DND-41 (cell line): ENCODE measurements around the gene TMC7.

ENCODE experiments used
- ATAC-seq: fragments of 200-7000 bp; cut with Tn5 transposase; 3 replicates; pipeline ENCODE4 v1.9.1; 2021; ENCODE audit warnings: low read depth; ENCODE audit not compliant: insufficient read depth
- DNase-seq: peaks from one replicate; pipeline ENCODE4 v3.0.0-alpha.2; 2020
- H2AFZ ChIP-seq: 2 replicates; pipeline ENCODE4 v1.6.0; 2012; ENCODE audit warnings: low read depth, low read length
- H3K27ac ChIP-seq: 2 replicates; pipeline ENCODE4 v1.5.1; 2012; ENCODE audit warnings: low read length, inconsistent platforms
- H3K27me3 ChIP-seq: fragments of 200-600 bp; sonication (generic); 2 replicates; pipeline ENCODE4 v1.6.0; 2012; ENCODE audit warnings: low read length, mild to moderate bottlenecking, inconsistent platforms; ENCODE audit not compliant: insufficient read depth, poor library complexity
- H3K36me3 ChIP-seq: 2 replicates; pipeline ENCODE4 v1.5.1; 2012; ENCODE audit warnings: low read length, inconsistent platforms; ENCODE audit not compliant: insufficient read depth
- H3K4me1 ChIP-seq: 2 replicates; pipeline ENCODE4 v1.5.1; 2012; ENCODE audit warnings: mild to moderate bottlenecking, low read length; ENCODE audit not compliant: insufficient read depth
- H3K4me2 ChIP-seq: 2 replicates; pipeline ENCODE4 v1.6.0; 2012; ENCODE audit warnings: mild to moderate bottlenecking, moderate library complexity, low read length, inconsistent platforms; ENCODE audit not compliant: insufficient read depth
- H3K4me3 ChIP-seq, 2 experiments: fragments of 200-600 bp in 1 of 2; shearing (Covaris generic) in 1 of 2; 2 replicates each; pipeline ENCODE4 v1.5.1; 2012 to 2016; ENCODE audit warnings: inconsistent platforms in 2 of 2, low read length in 2 of 2, mild to moderate bottlenecking in 2 of 2, low read depth in 1 of 2, moderate library complexity in 1 of 2
- H3K79me2 ChIP-seq: 2 replicates; pipeline ENCODE4 v1.6.0; 2012; ENCODE audit warnings: low read length, inconsistent platforms; ENCODE audit not compliant: insufficient read depth
- H3K9ac ChIP-seq: 2 replicates; pipeline ENCODE4 v1.6.0; 2012; ENCODE audit warnings: low read depth, mild to moderate bottlenecking, inconsistent platforms, low read length, moderate library complexity
- H3K9me3 ChIP-seq: 2 replicates; pipeline ENCODE4 v1.5.1; 2012; ENCODE audit warnings: low read length, moderate library complexity, mild to moderate bottlenecking, inconsistent platforms; ENCODE audit not compliant: insufficient read depth, severe bottlenecking
- H4K20me1 ChIP-seq: 2 replicates; pipeline ENCODE4 v1.6.0; 2012; ENCODE audit warnings: low read length; ENCODE audit not compliant: insufficient read depth
- CTCF ChIP-seq: IDR thresholded peaks from 2 replicates; pipeline ENCODE4 v1.5.1; 2012; ENCODE audit warnings: borderline replicate concordance, low read length, moderate library complexity, mild to moderate bottlenecking; ENCODE audit not compliant: poor library complexity, severe bottlenecking; ENCODE audit errors: extremely low read depth
- EZH2 ChIP-seq: IDR thresholded peaks from 3 replicates; pipeline ENCODE4 v1.6.1; 2012; ENCODE audit warnings: borderline replicate concordance, low read depth, mild to moderate bottlenecking, moderate library complexity, low read length, inconsistent platforms; ENCODE audit not compliant: severe bottlenecking

The TMC7 gene

GRCh38 chr16:19071811-19072777, 88.4 kb downstream of the TMC7 start:
- peaks cover 17% of the 10 kb centered on the region for H3K4me1 ChIP-seq
- DNase-seq = peak; percentile 56

GRCh38 chr16:19073344-19073743, 89.6 kb downstream of the TMC7 start:
- Histone ChIP-seq H2AFZ (no peak overlapping the region), H3K4me3 (no peak overlapping the region), H3K9ac (no peak overlapping the region), H3K4me1 (peaks cover 13% of the 10 kb centered on the region), H3K4me2 (no peak overlapping the region), H3K36me3 (peaks cover 26% of the 10 kb centered on the region), H3K9me3 (no peaks in the 10 kb centered on the region), H3K27ac (no peak overlapping the region), H4K20me1 (no peaks in the 10 kb centered on the region), H3K79me2 (peaks cover 8% of the 10 kb centered on the region), H3K27me3 (no peaks in the 10 kb centered on the region)
- DNase-seq (no peak), ATAC-seq (no peak)
- TF ChIP-seq EZH2 = no peak
- TF ChIP-seq CTCF = no peak

More at GRCh38 chr16:19071811-19072777, 88.4 kb downstream of the TMC7 start:
- Histone ChIP-seq H3K9me3 (no peaks in the 10 kb centered on the region), H3K36me3 (peaks cover 22% of the 10 kb centered on the region), H2AFZ (no peak overlapping the region), H3K4me2 (no peak overlapping the region), H3K27ac (no peak overlapping the region), H3K27me3 (no peaks in the 10 kb centered on the region), H3K4me3 (no peak overlapping the region), H4K20me1 (no peaks in the 10 kb centered on the region), H3K79me2 (peaks cover 14% of the 10 kb centered on the region), H3K9ac (no peak overlapping the region)
- TF ChIP-seq EZH2 (no peak), CTCF (peak; percentile 76)
- ATAC-seq = 0 out of 3 replicates have a peak, but pooled peaks have one; percentile 13

- ATAC-seq = no peak
- Histone ChIP-seq H3K9me3 (no peaks in the 10 kb centered on the region), H2AFZ (no peak overlapping the region), H3K27me3 (no peaks in the 10 kb centered on the region), H4K20me1 (no peaks in the 10 kb centered on the region), H3K27ac (no peak overlapping the region), H3K36me3 (peaks cover 31% of the 10 kb centered on the region), H3K9ac (no peak overlapping the region), H3K4me1 (peaks cover 8% of the 10 kb centered on the region), H3K4me3 (no peak overlapping the region), H3K4me2 (no peak overlapping the region), H3K79me2 (peaks cover 3% of the 10 kb centered on the region; the same call in 1 of the 2 replicates)
- DNase-seq = no peak
- TF ChIP-seq CTCF (no peak), EZH2 (no peak)
These were observed 90.1 kb downstream of the TMC7 start for GRCh38 chr16:19073863-19074262.
